ENCODE results near the gene ITPKC. TPM values are rescaled to one million over a fixed set of nuclear protein-coding genes. Genes with fewer than 3 reads are reported as not detected.
"Not testable (repeated sequence)": the region's sequence is repeated elsewhere in the genome, so short reads cannot be mapped to it uniquely, and the experiment has no call there.

The ITPKC gene
- total RNA-seq, 4 donors from 2014 or later: 18.3 to 49.7 (median 25.1) TPM

- Histone ChIP-seq H3K27me3 (no peaks in the 10 kb centered on the region), H3K4me1 (peaks cover 5 to 13% of the 10 kb centered on the region in 2 donors), H3K9me3 (no peaks in the 10 kb centered on the region), H3K4me3 (replicated peaks in 1 of 3) (no peak overlapping the region), H3K36me3 (peaks cover 65 to 68% of the 10 kb centered on the region in 2 donors), H3K27ac (no peak overlapping the region)
- intact Hi-C loops (cut with DNase I): no loop called here
- no peak for TF ChIP-seq CTCF (IDR thresholded peaks at IDR 0.05)
- TF ChIP-seq POLR2A (IDR thresholded peaks at IDR 0.05): no peak
- DNase-seq: no peak
- 95 to 96% methylated on average over 13 of the region's 13 CpGs for WGBS, 2 donors
Observed at GRCh38 chr19:40759352-40759751, 42.4 kb downstream of the ITPKC start.

- Histone ChIP-seq H3K27me3 (no peaks in the 10 kb centered on the region), H3K36me3 (peaks cover 83 to 87% of the 10 kb centered on the region in 2 donors), H3K27ac (no peak overlapping the region), H3K4me3 (replicated peaks in 1 of 3) (no peak overlapping the region), H3K4me1 (no peaks in the 10 kb centered on the region), H3K9me3 (no peaks in the 10 kb centered on the region)
- intact Hi-C loops (cut with DNase I): no loop called here
- TF ChIP-seq CTCF (IDR thresholded peaks at IDR 0.05) (no peak), POLR2A (IDR thresholded peaks at IDR 0.05) (no peak)
- DNase-seq: no peak
- WGBS, 2 donors: 90 to 93% methylated on average over 17 of the region's 17 CpGs
Observed at GRCh38 chr19:40762754-40763470, 46.0 kb downstream of the ITPKC start.

GRCh38 chr19:40763526-40763925 is 46.6 kb downstream of the ITPKC start:
- no peaks in the 10 kb centered on the region for H3K4me1 ChIP-seq
- intact Hi-C loops (cut with DNase I): no loop called here
- no peaks in the 10 kb centered on the region for H3K27me3 ChIP-seq
- TF ChIP-seq POLR2A (IDR thresholded peaks at IDR 0.05): no peak
- no peak for TF ChIP-seq CTCF (IDR thresholded peaks at IDR 0.05)
- H3K36me3 ChIP-seq: peaks cover 78 to 82% of the 10 kb centered on the region in 2 donors
- no peak overlapping the region for H3K27ac ChIP-seq
- no peaks in the 10 kb centered on the region for H3K9me3 ChIP-seq
- no peak for DNase-seq
- WGBS, 2 donors: 90 to 99% methylated on average over 6 to 7 of the region's 7 CpGs
- no peak overlapping the region for H3K4me3 ChIP-seq (replicated peaks in 1 of 3)

- TF ChIP-seq POLR2A (IDR thresholded peaks at IDR 0.05): no peak
- no peak for TF ChIP-seq CTCF (IDR thresholded peaks at IDR 0.05)
- H3K9me3 ChIP-seq: no peaks in the 10 kb centered on the region
- WGBS, 2 donors: 91 to 95% methylated on average over 10 of the region's 10 CpGs
- no peaks in the 10 kb centered on the region for H3K27me3 ChIP-seq
- intact Hi-C loops (cut with DNase I): no loop called here
- DNase-seq: no peak
- no peak overlapping the region for H3K27ac ChIP-seq
- no peak overlapping the region for H3K4me3 ChIP-seq (replicated peaks in 1 of 3)
- peaks cover 74 to 78% of the 10 kb centered on the region in 2 donors for H3K36me3 ChIP-seq
- H3K4me1 ChIP-seq: no peaks in the 10 kb centered on the region
Observed at GRCh38 chr19:40763963-40764362, 47.1 kb downstream of the ITPKC start.

GRCh38 chr19:40766385-40766784 is 49.5 kb downstream of the ITPKC start:
- H3K27me3 ChIP-seq; H3K9me3 ChIP-seq; H3K4me3 ChIP-seq (replicated peaks in 1 of 3); H3K27ac ChIP-seq; DNase-seq; H3K4me1 ChIP-seq; intact Hi-C loops (cut with DNase I): not testable (repeated sequence)
- 93 to 94% methylated on average over 13 of the region's 13 CpGs for WGBS, 2 donors
- peaks cover 50 to 58% of the 10 kb centered on the region in 2 donors for H3K36me3 ChIP-seq
